Astrocyte (in vitro differentiated cells and primary cell): ENCODE results near the gene NOC2L. TPM values are rescaled to one million over a fixed set of nuclear protein-coding genes. Genes with fewer than 3 reads are reported as not detected.

ENCODE experiments used
- DNase-seq: peaks from one replicate; pipeline ENCODE4 v3.0.0-alpha.2; 2010; ENCODE audit warnings: low read depth
- FAIRE-seq: peaks from 2 replicates; lab custom pipeline; 2011; peaks lifted over from hg19 to GRCh38; lab: Jason Lieb, UNC
- H2AFZ ChIP-seq: 2 replicates; pipeline ENCODE4 v1.6.0; 2012; ENCODE audit warnings: low read depth, low read length, inconsistent platforms
- H3K27ac ChIP-seq: 2 replicates; pipeline ENCODE4 v1.5.1; 2011; ENCODE audit warnings: low read depth, low read length, inconsistent platforms
- H3K27me3 ChIP-seq: 2 replicates; pipeline ENCODE4 v1.6.0; 2011; ENCODE audit warnings: low read length, inconsistent platforms; ENCODE audit not compliant: insufficient read depth
- H3K36me3 ChIP-seq: 2 replicates; pipeline ENCODE4 v1.5.1; 2011; ENCODE audit warnings: low read length, inconsistent platforms; ENCODE audit not compliant: insufficient read depth
- H3K4me1 ChIP-seq: 2 replicates; pipeline ENCODE4 v1.5.1; 2011; ENCODE audit warnings: low read length, inconsistent platforms; ENCODE audit not compliant: insufficient read depth
- H3K4me2 ChIP-seq: 2 replicates; pipeline ENCODE4 v1.6.0; 2012; ENCODE audit warnings: low read length, inconsistent platforms
- H3K4me3 ChIP-seq: 2 replicates; pipeline ENCODE4 v1.5.1; 2011; ENCODE audit warnings: low read depth, mild to moderate bottlenecking, low read length, inconsistent platforms; ENCODE audit not compliant: insufficient read depth
- H3K79me2 ChIP-seq: 2 replicates; pipeline ENCODE4 v1.6.0; 2012; ENCODE audit warnings: mild to moderate bottlenecking, low read length, inconsistent platforms; ENCODE audit not compliant: insufficient read depth
- H3K9ac ChIP-seq: 2 replicates; pipeline ENCODE4 v1.6.0; 2012; ENCODE audit warnings: mild to moderate bottlenecking, low read length, inconsistent platforms
- H3K9me3 ChIP-seq: 2 replicates; pipeline ENCODE4 v1.5.1; 2012; ENCODE audit warnings: low read depth, mild to moderate bottlenecking, low read length, inconsistent platforms; ENCODE audit not compliant: insufficient read depth
- H4K20me1 ChIP-seq: 2 replicates; pipeline ENCODE4 v1.6.0; 2012; ENCODE audit warnings: low read length, inconsistent platforms; ENCODE audit not compliant: insufficient read depth
- H3K27ac Mint-ChIP-seq: one replicate; pipeline ENCODE4 v1.8.0; 2021; ENCODE audit warnings: mild to moderate bottlenecking, mixed read lengths; ENCODE audit not compliant: unreplicated experiment
- H3K27me3 Mint-ChIP-seq: one replicate; pipeline ENCODE4 v1.8.0; 2021; ENCODE audit warnings: low read depth, mixed read lengths; ENCODE audit not compliant: unreplicated experiment
- H3K36me3 Mint-ChIP-seq: one replicate; pipeline ENCODE4 v1.8.0; 2021; ENCODE audit warnings: low read depth, mixed read lengths; ENCODE audit not compliant: unreplicated experiment
- H3K4me1 Mint-ChIP-seq: one replicate; pipeline ENCODE4 v1.8.0; 2021; ENCODE audit warnings: low read depth, mixed read lengths; ENCODE audit not compliant: unreplicated experiment
- H3K4me3 Mint-ChIP-seq: one replicate; pipeline ENCODE4 v1.8.0; 2021; ENCODE audit warnings: mild to moderate bottlenecking, moderate library complexity, mixed read lengths; ENCODE audit not compliant: unreplicated experiment
- H3K9me3 Mint-ChIP-seq: one replicate; pipeline ENCODE4 v1.8.0; 2021; ENCODE audit warnings: mild to moderate bottlenecking, mixed read lengths; ENCODE audit not compliant: unreplicated experiment
- CTCF ChIP-seq: IDR thresholded peaks from 2 replicates; pipeline ENCODE4 v1.5.1; 2011; ENCODE audit warnings: low read depth, mild to moderate bottlenecking, inconsistent platforms, low read length, moderate library complexity; ENCODE audit not compliant: insufficient read depth
- EZH2 ChIP-seq: IDR thresholded peaks from 2 replicates; pipeline ENCODE4 v1.6.1; 2012; ENCODE audit warnings: mild to moderate bottlenecking, low read length, inconsistent platforms; ENCODE audit not compliant: insufficient read depth
- total RNA-seq: library from RNA; stranded (reverse); gene quantifications from 2 replicates; pipeline ENCODE4 v1.2.1, GENCODE V29; 2021

The NOC2L gene
- total RNA-seq, 1 donor from 2014 or later, result 91.4 TPM

GRCh38 chr1:971751-972506 is 12.9 kb upstream of the NOC2L start:
- H3K27me3 ChIP-seq, result no peaks in the 10 kb centered on the region
- H2AFZ ChIP-seq, result no peak overlapping the region
- Mint-ChIP-seq H3K27me3 (peaks cover 23% of the 10 kb centered on the region), H3K27ac (no peak overlapping the region), H3K4me3 (no peak overlapping the region), H3K4me1 (no peaks in the 10 kb centered on the region), H3K36me3 (peaks cover 5% of the 10 kb centered on the region), H3K9me3 (no peaks in the 10 kb centered on the region)
- no peaks in the 10 kb centered on the region for H3K36me3 ChIP-seq
- TF ChIP-seq EZH2 (no peak), CTCF (no peak)
- H3K9ac ChIP-seq, result no peak overlapping the region
- H3K4me2 ChIP-seq, result no peak overlapping the region
- DNase-seq (no peak), FAIRE-seq (no peak)
- H3K79me2 ChIP-seq, result no peaks in the 10 kb centered on the region
- H3K4me3 ChIP-seq, result no peak overlapping the region
- H4K20me1 ChIP-seq, result peaks cover 6% of the 10 kb centered on the region
- H3K9me3 ChIP-seq, result no peaks in the 10 kb centered on the region
- H3K4me1 ChIP-seq, result peaks cover 7% of the 10 kb centered on the region
- H3K27ac ChIP-seq, result no peak overlapping the region

DNA sequence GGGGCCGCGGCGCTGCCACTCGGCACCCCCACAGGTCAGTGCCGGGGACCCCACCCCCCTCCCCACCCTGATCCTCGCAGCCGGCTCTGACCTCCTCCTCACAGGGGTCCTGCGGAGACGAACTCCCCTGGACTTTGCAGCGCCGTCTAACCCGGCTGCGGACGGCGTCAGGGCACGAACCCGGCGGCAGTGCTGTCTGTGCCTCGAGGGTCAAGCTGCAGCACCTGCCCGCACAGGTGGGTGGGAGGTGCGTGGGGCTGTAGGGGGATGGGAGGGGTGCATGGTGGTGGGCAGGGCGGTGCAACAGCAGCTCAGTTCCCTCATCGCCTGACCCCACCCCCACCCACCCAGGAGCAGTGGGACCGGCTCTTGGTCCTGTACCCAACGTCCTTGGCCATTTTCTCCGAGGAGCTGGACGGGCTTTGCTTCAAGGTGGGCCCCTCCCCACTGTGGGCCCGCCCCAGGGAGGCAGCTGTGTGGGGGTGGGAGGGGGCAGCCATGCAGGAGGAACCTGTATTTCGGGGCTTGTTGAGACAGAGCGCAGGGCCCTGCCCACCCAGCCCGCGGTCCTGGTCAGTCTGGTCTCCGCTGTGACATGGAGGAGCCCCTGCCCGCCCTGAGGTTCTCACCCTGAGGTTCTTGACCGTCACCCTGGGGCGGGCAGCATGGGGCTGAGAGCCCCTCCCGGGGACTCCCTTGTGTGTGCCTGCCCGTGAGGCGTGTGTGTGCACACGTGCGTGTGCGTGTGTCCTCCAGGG is 12.1 kb upstream of the NOC2L start:
- Histone ChIP-seq H2AFZ (no peak overlapping the region), H3K27ac (no peak overlapping the region), H3K27me3 (no peaks in the 10 kb centered on the region), H3K4me2 (no peak overlapping the region), H3K36me3 (no peaks in the 10 kb centered on the region), H3K4me1 (peaks cover 15% of the 10 kb centered on the region), H4K20me1 (peaks cover 6% of the 10 kb centered on the region), H3K79me2 (no peaks in the 10 kb centered on the region), H3K4me3 (no peak overlapping the region), H3K9me3 (no peaks in the 10 kb centered on the region), H3K9ac (no peak overlapping the region)
- Mint-ChIP-seq H3K4me3 (no peak overlapping the region), H3K27ac (no peak overlapping the region), H3K36me3 (peaks cover 5% of the 10 kb centered on the region), H3K9me3 (no peaks in the 10 kb centered on the region), H3K27me3 (peaks cover 23% of the 10 kb centered on the region), H3K4me1 (no peaks in the 10 kb centered on the region)
- DNase-seq, result no peak
- FAIRE-seq, result no peak
- TF ChIP-seq EZH2, result no peak
- TF ChIP-seq CTCF, result no peak
